D721Med (cell line): ENCODE data around the gene WDR70.

ENCODE experiments used
- DNase-seq: peaks from one replicate; pipeline ENCODE4 v3.0.0; 2011; ENCODE audit warnings: low spot score; ENCODE audit not compliant: insufficient read length
- FAIRE-seq: peaks from 2 replicates; lab custom pipeline; 2011; peaks lifted over from hg19 to GRCh38; lab: Jason Lieb, UNC
- CTCF ChIP-seq: IDR thresholded peaks from 2 replicates; pipeline ENCODE4 v1.5.1; 2012; ENCODE audit warnings: mild to moderate bottlenecking, control low read depth; ENCODE audit not compliant: insufficient read depth; ENCODE audit errors: missing control alignments

Gene WDR70

GRCh38 chr5:37738057-37738691 is 359.1 kb downstream of the WDR70 start:
- FAIRE-seq (no peak), DNase-seq (no peak)
- TF ChIP-seq CTCF: no peak

DNA sequence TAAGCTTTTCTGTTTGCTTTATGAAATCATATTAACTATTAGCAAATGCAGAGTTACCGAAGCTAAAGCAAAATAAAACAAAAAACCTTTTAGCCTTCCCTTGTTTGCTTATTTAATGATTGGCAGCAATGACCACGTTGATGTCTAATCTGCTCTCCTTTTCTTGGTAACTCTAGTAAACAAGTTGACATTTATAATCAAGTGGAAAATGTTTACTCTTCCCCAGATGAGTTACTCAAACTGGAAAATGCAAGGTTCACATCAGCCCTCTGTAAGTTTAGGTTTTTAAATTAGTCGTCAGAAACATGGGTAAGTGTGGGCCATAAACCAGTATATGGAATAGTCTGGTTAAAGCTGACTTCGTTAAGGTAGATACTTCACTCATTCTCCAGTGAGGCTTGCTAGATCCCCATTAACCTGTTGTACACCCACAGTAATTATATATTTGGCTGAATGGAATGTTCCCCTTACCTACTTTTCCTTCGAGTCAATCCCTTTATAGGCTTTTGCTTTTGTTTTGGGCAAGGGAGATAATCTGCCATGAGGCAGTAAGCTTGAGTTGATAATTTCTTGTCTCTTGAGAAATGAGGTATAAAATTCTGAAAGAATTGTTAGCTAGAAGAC is 359.9 kb downstream of the WDR70 start:
- no peak for DNase-seq
- no peak for TF ChIP-seq CTCF
- FAIRE-seq: no peak

GRCh38 chr5:37739817-37740261 is 360.7 kb downstream of the WDR70 start:
- DNase-seq (no peak), FAIRE-seq (no peak)
- TF ChIP-seq CTCF: no peak

- DNase-seq (no peak), FAIRE-seq (no peak)
- TF ChIP-seq CTCF: no peak
Observed at GRCh38 chr5:37740331-37741066, 361.4 kb downstream of the WDR70 start.

DNA sequence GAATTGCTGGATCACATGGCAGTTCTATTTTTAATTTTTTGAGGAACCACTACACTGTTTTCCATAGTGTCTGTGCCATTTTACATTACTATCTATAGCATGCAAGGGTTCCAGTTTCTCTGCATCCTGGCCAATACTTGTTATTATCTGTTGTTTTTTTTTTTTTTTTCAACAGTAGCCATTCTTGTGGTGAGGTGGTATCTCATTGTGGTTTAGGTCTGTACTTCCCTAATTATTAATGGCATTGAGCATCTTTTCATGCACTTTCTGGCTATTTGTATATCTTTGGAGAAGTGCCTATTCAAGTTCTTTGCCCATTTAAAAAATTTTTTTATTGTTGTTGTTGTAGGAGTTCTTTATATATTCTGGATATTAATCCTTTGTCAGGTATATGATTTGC is 363.0 kb downstream of the WDR70 start:
- DNase-seq (no peak), FAIRE-seq (no peak)
- TF ChIP-seq CTCF: no peak

GRCh38 chr5:37751227-37751626 is 372.1 kb downstream of the WDR70 start:
- DNase-seq (no peak), FAIRE-seq (no peak)
- no peak for TF ChIP-seq CTCF
